LNCaP clone FGC (cell line): ENCODE measurements around the gene OR2L8.

ENCODE experiments used
- DNase-seq: peaks from one replicate; pipeline ENCODE4 v3.0.0-alpha.2; 2011; ENCODE audit warnings: low read depth
- H3K4me3 ChIP-seq: 2 replicates; pipeline ENCODE4 v1.5.1; 2011; ENCODE audit warnings: mild to moderate bottlenecking, low read depth, low read length, control low read depth
- CTCF ChIP-seq: IDR thresholded peaks from 2 replicates; pipeline ENCODE4 v1.5.1; 2012; ENCODE audit warnings: mild to moderate bottlenecking; ENCODE audit not compliant: control insufficient read depth, insufficient read depth; ENCODE audit errors: extremely low read depth

The OR2L8 gene

GRCh38 chr1:247964933-247965332 lies 16.3 kb downstream of the OR2L8 start, which contains the start of gene OR2AK2:
Gene OR2AK2, plus strand, starts transcription at chr1:247965233. Its CDS starts 144 bp downstream, at chr1:247965377.
- H3K4me3 ChIP-seq: no peak within 1 kb of the TSS
- no peak for DNase-seq
- no peak for TF ChIP-seq CTCF

- no peak for TF ChIP-seq CTCF
- no peak overlapping the region for H3K4me3 ChIP-seq
- DNase-seq: no peak
These were observed 18.0 kb downstream of the OR2L8 start for GRCh38 chr1:247966532-247967204.

- no peak for DNase-seq
- TF ChIP-seq CTCF: no peak
- no peak overlapping the region for H3K4me3 ChIP-seq
These were observed 44.3 kb downstream of the OR2L8 start for GRCh38 chr1:247992986-247993385.

GRCh38 chr1:247998811-247999210 lies 50.2 kb downstream of the OR2L8 start:
- H3K4me3 ChIP-seq: no peak overlapping the region
- no peak for DNase-seq
- no peak for TF ChIP-seq CTCF
